Left lung (tissue), 10 donors: ENCODE data around the gene GNPNAT1. TPM values are rescaled to one million over a fixed set of nuclear protein-coding genes. Genes with fewer than 3 reads are reported as not detected.

Experiments used
- ATAC-seq: fragments of 200-7000 bp; cut with Tn5 transposase; one replicate; pipeline ENCODE4 v1.9.1; 2020; ENCODE audit warnings: moderate library complexity
- DNase-seq, 4 donors: peaks; one replicate each; pipeline ENCODE4 v3.0.0-alpha.2; 2013 to 2020
- H3K27ac ChIP-seq, 2 donors: fragments of 200-600 bp; sonication (generic) in 1 of 2; one replicate each; pipeline versions ENCODE4 v1.5.0 to v1.8.0; 2020 to 2021
- H3K27me3 ChIP-seq, 2 donors: fragments of 200-600 bp; sonication (generic) in 1 of 2; one replicate each; pipeline versions ENCODE4 v1.5.0 to v1.8.0; 2020 to 2021
- H3K36me3 ChIP-seq, 2 donors: fragments of 200-600 bp; sonication (generic) in 1 of 2; one replicate each; pipeline versions ENCODE4 v1.5.0 to v1.8.0; 2020 to 2021
- H3K4me1 ChIP-seq, 2 donors: fragments of 200-600 bp; one replicate each; pipeline ENCODE4 v1.8.0; 2021
- H3K4me3 ChIP-seq, 2 donors: fragments of 200-600 bp; sonication (generic) in 1 of 2; one replicate each; pipeline versions ENCODE4 v1.5.0 to v1.8.0; 2020 to 2021; ENCODE audit warnings: mild to moderate bottlenecking in 1 of 2
- H3K9me3 ChIP-seq, 2 donors: fragments of 200-600 bp; sonication (generic) in 1 of 2; one replicate each; pipeline versions ENCODE4 v1.5.0 to v1.8.0; 2020 to 2021
- intact Hi-C, 2 donors: fragments of 100-400 bp; cut with DNase I; formaldehyde crosslinking; loops; one replicate each; pipeline versions ENCODE4 v1.11.2 to v1.14.2; 2022
- polyA plus RNA-seq, 6 donors: library from polyadenylated mRNA; unstranded; fragments of 120-200 nt; gene quantifications; one replicate each; pipeline ENCODE4 v1.2.1, GENCODE V29; 2013; ENCODE audit not compliant: insufficient read length in 6 of 6
- total RNA-seq, 2 donors: library from RNA; stranded (reverse); fragmentation: NEBNext Ultra II Directional; extraction: Animal tissue kit (Norgen Biotek cat#: 25700); gene quantifications; one replicate each; pipeline ENCODE4 v1.2.1, GENCODE V29; 2021
- TF ChIP-seq, protein P1 (sequence below), 2 donors: fragments of 200-600 bp; sonication (generic) in 1 of 2; IDR thresholded peaks; one replicate each; pipeline versions ENCODE4 v1.5.0 to v1.8.0; 2021; ENCODE audit warnings: antibody characterized with exemption in 2 of 2
- donor health status: DM: no; HTN: yes; CAD: no.
- donor health status: DM: no; HTN: no; CAD: no.

Gene GNPNAT1
- total and polyA plus RNA-seq, 8 donors: 19.1 to 27.9 (median 24.1) TPM

DNA sequence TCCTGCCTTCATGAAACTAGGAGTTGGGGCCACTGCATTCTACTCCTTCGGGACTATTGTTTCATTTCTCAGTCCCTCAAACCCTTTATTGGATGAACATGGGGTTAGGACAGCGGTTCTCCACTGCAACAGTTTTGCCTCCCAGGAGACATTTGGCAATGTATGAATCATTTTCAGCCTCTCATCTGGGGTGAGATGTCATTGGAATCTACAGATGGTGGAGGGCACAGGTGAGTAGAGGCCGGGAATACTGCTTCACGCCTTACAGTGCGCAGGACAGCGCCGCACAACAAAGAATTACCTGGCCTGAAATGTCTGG, 649 bp upstream of the GNPNAT1 start:
- no peaks in the 10 kb centered on the region for H3K36me3 ChIP-seq
- intact Hi-C loops: no loop called here
- H3K4me1 ChIP-seq: peaks cover 12 to 35% of the 10 kb centered on the region in 2 donors
- no peaks in the 10 kb centered on the region for H3K9me3 ChIP-seq
- H3K4me3 ChIP-seq: peak overlapping the region; percentile 27 to 79
- H3K27ac ChIP-seq: peak overlapping the region; percentile 89 to 90
- no peak for ATAC-seq
- no peaks in the 10 kb centered on the region for H3K27me3 ChIP-seq
- TF ChIP-seq, protein P1, sequence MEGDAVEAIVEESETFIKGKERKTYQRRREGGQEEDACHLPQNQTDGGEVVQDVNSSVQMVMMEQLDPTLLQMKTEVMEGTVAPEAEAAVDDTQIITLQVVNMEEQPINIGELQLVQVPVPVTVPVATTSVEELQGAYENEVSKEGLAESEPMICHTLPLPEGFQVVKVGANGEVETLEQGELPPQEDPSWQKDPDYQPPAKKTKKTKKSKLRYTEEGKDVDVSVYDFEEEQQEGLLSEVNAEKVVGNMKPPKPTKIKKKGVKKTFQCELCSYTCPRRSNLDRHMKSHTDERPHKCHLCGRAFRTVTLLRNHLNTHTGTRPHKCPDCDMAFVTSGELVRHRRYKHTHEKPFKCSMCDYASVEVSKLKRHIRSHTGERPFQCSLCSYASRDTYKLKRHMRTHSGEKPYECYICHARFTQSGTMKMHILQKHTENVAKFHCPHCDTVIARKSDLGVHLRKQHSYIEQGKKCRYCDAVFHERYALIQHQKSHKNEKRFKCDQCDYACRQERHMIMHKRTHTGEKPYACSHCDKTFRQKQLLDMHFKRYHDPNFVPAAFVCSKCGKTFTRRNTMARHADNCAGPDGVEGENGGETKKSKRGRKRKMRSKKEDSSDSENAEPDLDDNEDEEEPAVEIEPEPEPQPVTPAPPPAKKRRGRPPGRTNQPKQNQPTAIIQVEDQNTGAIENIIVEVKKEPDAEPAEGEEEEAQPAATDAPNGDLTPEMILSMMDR (IDR thresholded peaks at IDR 0.05): no peak
- no peak for DNase-seq

DNA sequence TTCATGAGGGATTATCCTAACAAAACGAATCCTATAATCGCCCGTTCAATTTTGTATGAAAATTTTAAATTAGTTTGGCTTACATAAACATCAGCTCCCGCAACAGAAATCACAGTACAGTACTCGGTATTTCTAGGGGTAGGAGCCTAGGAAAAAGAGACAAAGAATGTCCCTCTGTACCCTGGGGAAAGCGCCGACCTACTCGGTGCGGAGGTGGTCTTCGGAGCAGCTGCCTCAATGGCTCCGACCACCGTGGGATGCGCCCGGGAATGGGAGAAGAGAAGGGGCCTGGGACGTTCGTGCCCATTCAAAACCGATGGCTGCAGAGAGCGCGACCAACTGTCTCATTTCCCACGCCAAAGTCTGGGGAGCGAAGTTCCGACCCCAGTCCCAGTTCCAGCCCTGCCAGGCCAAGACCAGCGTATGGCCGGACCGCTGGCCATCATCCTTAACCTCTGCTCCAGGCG, 618 bp downstream of the GNPNAT1 start:
- H3K4me1 ChIP-seq: peaks cover 12 to 38% of the 10 kb centered on the region in 2 donors
- ATAC-seq (no peak), DNase-seq (peak in 1 of 4 donors; percentile 7)
- TF ChIP-seq, protein P1 (IDR thresholded peaks at IDR 0.05): no peak
- peak overlapping the region; percentile 89 to 90 for H3K27ac ChIP-seq
- H3K4me3 ChIP-seq: peak overlapping the region; percentile 79 to 94
- H3K9me3 ChIP-seq: no peaks in the 10 kb centered on the region
- no peaks in the 10 kb centered on the region for H3K36me3 ChIP-seq
- no peaks in the 10 kb centered on the region for H3K27me3 ChIP-seq
- intact Hi-C loops: no loop called here

DNA sequence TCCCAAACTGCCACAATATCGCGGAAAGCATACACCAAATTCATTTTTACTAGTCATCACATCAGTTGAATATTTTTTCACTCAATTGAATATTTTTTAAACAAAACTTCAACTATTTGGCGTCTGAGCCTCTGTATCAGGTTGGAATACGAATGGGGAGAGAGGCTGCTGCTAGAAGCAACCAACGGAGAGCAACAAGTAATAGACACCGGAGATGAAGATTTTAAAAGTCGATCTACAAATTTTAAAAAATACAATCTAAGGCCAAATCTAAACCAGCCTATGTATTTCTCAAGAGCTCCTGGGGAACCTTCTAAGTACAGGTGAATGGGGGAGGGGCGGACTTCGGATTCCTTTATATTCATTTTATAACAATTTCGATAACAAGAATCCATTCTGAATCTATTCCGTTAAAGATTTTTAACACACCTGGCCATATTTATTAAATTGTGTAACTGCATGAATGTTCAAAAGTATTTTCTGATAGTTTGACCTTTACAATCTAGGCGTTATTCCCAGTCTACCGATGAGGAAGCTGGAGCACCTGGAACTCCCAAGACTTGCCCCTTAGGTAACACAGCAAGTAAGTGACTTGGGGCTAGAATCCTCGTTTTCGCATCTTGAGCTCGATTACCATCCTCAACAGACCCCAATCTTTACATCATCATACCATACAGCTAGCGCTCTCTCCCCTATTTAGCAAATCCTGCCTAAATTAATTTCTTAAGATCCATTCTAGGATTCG, 1.2 kb downstream of the GNPNAT1 start:
- H3K4me3 ChIP-seq: peak overlapping the region; percentile 79 to 94
- intact Hi-C loops: no loop called here
- no peaks in the 10 kb centered on the region for H3K36me3 ChIP-seq
- H3K27ac ChIP-seq: peak overlapping the region in 1 of 2 donors; percentile 90
- peak in 1 of 4 donors; percentile 6 for DNase-seq
- H3K27me3 ChIP-seq: no peaks in the 10 kb centered on the region
- no peak for ATAC-seq
- no peaks in the 10 kb centered on the region for H3K9me3 ChIP-seq
- H3K4me1 ChIP-seq: peaks cover 12 to 38% of the 10 kb centered on the region in 2 donors
- TF ChIP-seq, protein P1 (IDR thresholded peaks at IDR 0.05): no peak

DNA sequence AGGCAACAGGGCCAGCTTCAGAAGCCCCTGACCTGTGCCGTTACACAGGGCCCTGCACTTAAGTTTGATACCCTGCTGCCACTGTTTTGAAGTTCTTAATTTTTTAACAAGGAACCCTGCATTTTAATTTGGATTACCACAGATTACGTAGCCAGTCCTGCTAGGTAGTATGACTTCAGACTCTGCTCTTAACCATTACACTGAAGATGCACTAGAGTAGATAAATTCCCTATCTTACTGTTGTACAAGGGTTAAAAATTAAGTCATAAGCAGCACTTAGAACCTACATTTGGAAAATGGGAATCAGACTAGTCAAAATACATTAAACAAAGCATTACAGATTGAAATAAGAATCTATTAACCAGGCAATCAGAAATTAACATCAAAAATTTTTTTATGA, 2.3 kb downstream of the GNPNAT1 start:
- Histone ChIP-seq H3K4me3 (no peak overlapping the region), H3K36me3 (peaks cover 0 to under 1% of the 10 kb centered on the region in 2 donors), H3K9me3 (no peaks in the 10 kb centered on the region), H3K27ac (no peak overlapping the region), H3K27me3 (no peaks in the 10 kb centered on the region), H3K4me1 (peaks cover 12 to 38% of the 10 kb centered on the region in 2 donors)
- TF ChIP-seq, protein P1 (IDR thresholded peaks at IDR 0.05): no peak
- intact Hi-C loops: no loop called here
- DNase-seq (no peak), ATAC-seq (no peak)

DNA sequence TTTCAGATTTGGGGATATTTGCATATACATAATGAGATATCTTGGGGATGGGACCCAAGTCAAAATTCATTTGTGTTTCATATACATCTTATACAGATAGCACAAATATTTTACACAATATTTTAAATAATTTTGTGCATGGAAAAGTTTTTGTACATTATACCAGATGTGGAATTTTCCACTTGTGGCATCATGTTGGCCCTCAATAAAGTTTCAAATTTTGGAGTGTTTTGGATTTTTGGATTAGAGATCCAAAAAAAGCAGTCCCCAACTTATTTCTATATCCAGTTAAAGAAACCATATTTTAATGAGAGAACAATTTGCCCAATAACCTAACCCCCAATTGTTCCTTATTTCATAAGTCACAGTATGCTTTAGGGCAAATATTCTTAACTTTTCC, 4.5 kb downstream of the GNPNAT1 start:
- H3K9me3 ChIP-seq: no peaks in the 10 kb centered on the region
- TF ChIP-seq, protein P1 (IDR thresholded peaks at IDR 0.05): no peak
- no peak for DNase-seq
- H3K4me3 ChIP-seq: no peak overlapping the region
- H3K27ac ChIP-seq: no peak overlapping the region
- ATAC-seq: no peak
- H3K36me3 ChIP-seq: peaks cover 0 to 6% of the 10 kb centered on the region in 2 donors
- H3K4me1 ChIP-seq: peaks cover 18 to 33% of the 10 kb centered on the region in 2 donors
- H3K27me3 ChIP-seq: no peaks in the 10 kb centered on the region
- intact Hi-C loops: no loop called here
